ENCODE measurements around the gene ARTN. TPM values are rescaled to one million over a fixed set of nuclear protein-coding genes. Genes with fewer than 3 reads are reported as not detected.

Gene ARTN
- total RNA-seq, 1 experiment from 2014 or later = 10.6 TPM

- Histone ChIP-seq H3K27ac (ENCODE audit: insufficient read length, low read depth, low read length) (no peak overlapping the region), H3K4me2 (ENCODE audit: insufficient read depth, insufficient read length, low read length) (no peak overlapping the region), H2BK120ac (ENCODE audit: low read depth, low read length, poor library complexity, severe bottlenecking) (no peak overlapping the region), H3K79me1 (ENCODE audit: insufficient read depth, low read depth, low read length, poor library complexity, severe bottlenecking) (no peaks in the 10 kb centered on the region), H3K14ac (ENCODE audit: insufficient read depth, low read length) (no peak overlapping the region), H2BK5ac (ENCODE audit: insufficient read length, low read length) (no peak overlapping the region), H2BK15ac (ENCODE audit: low read depth, low read length) (no peak overlapping the region), H3K4me1 (ENCODE audit: insufficient read depth, low read length) (peaks cover 3% of the 10 kb centered on the region; the same call in 1 of the 2 replicates), H3K9me3 (ENCODE audit: control insufficient read depth, low read depth, low read length) (no peaks in the 10 kb centered on the region), H4K5ac (ENCODE audit: insufficient read length, low read depth, low read length) (no peak overlapping the region), H3K4ac (ENCODE audit: low read depth, low read length) (no peak overlapping the region), H3K56ac (ENCODE audit: insufficient read length, low read depth, low read length) (no peak overlapping the region), H4K91ac (ENCODE audit: insufficient read length, low read depth, low read length) (no peak overlapping the region), H2BK12ac (ENCODE audit: insufficient read length, low read depth, low read length) (no peak overlapping the region), H3K18ac (ENCODE audit: insufficient read length, low read depth, low read length) (no peak overlapping the region), H3K27me3 (ENCODE audit: insufficient read depth, low read length) (no peaks in the 10 kb centered on the region), H2AK5ac (ENCODE audit: insufficient read length, low read length) (no peak overlapping the region), H4K20me1 (ENCODE audit: control insufficient read depth, insufficient read depth, insufficient read length) (no peaks in the 10 kb centered on the region), H2AFZ (ENCODE audit: low read length) (no peak overlapping the region), H3K79me2 (ENCODE audit: insufficient read depth, low read length) (no peaks in the 10 kb centered on the region; the same call in 1 of the 2 replicates), H2BK20ac (ENCODE audit: low read depth, low read length, poor library complexity, severe bottlenecking) (no peak overlapping the region), H3T11ph (ENCODE audit: low read length) (no peak overlapping the region), H3K23ac (ENCODE audit: insufficient read length, low read depth, low read length) (no peak overlapping the region), H3K23me2 (ENCODE audit: insufficient read length, low read depth, low read length, poor library complexity, severe bottlenecking) (peaks cover 10% of the 10 kb centered on the region), H3K9ac (ENCODE audit: extremely low read depth, insufficient read length, low read length) (no peak overlapping the region), H4K8ac (replicated peaks; ENCODE audit: insufficient read length, low read depth, low read length) (no peak overlapping the region)
- Mint-ChIP-seq H3K36me3 (ENCODE audit: insufficient read depth in 1 of 3, low read depth in 3 of 3) (peaks cover 16 to 56% (median 52%) of the 10 kb centered on the region in 3 experiments; a peak in 6 of 7 replicates), H3K27me3 (ENCODE audit: low read depth) (no peaks in the 10 kb centered on the region), H3K4me1 (peaks cover 18 to 20% of the 10 kb centered on the region in 2 experiments), H3K4me3 (no peak overlapping the region), H3K9me3 (no peaks in the 10 kb centered on the region; a peak in 1 of 5 replicates), H3K27ac (no peak overlapping the region)
- no peak for DNase-seq
- WGBS (ENCODE audit: extremely low coverage, insufficient read length, low lambda C conversion rate) = no CpG with 5 or more reads among the region's 15 CpGs
- TF ChIP-seq CTCF (conservative IDR thresholded peaks at IDR 0.05) = no peak
Measured at GRCh38 chr1:43982808-43983207, 49.2 kb downstream of the ARTN start.
